Cardiac septum (tissue), 1 donor: ENCODE data around the gene SH3BP4. TPM values are rescaled to one million over a fixed set of nuclear protein-coding genes. Genes with fewer than 3 reads are reported as not detected.
A peak's percentile ranks its signal among the peaks of the same experiment; 100 is the strongest.

ENCODE experiments used
- DNase-seq: peaks from one replicate; pipeline ENCODE4 v3.0.0-alpha.2; 2020; ENCODE audit warnings: low spot score
- intact Hi-C: fragments of 100-400 bp; cut with DNase I; formaldehyde crosslinking; loops from one replicate; pipeline ENCODE4 v1.14.0; 2022
- total RNA-seq: library from RNA; stranded (reverse); fragmentation: NEBNext Ultra II Directional; extraction: Animal tissue kit (Norgen Biotek cat#: 25700); gene quantifications from one replicate; pipeline ENCODE4 v1.2.1, GENCODE V29; 2021
- donor health status: DM: no; HTN: no; CAD: no.

The SH3BP4 gene
- total RNA-seq, 1 donor from 2014 or later: 9.1 TPM

- DNase-seq: peak; percentile 35
- intact Hi-C loops: loop anchor here (5.0 kb wide), 1 partner anchor 83 kb away; no protein-coding TSS in a partner anchor
These were observed 12.2 kb downstream of the SH3BP4 start for GRCh38 chr2:234963773-234964615.

DNA sequence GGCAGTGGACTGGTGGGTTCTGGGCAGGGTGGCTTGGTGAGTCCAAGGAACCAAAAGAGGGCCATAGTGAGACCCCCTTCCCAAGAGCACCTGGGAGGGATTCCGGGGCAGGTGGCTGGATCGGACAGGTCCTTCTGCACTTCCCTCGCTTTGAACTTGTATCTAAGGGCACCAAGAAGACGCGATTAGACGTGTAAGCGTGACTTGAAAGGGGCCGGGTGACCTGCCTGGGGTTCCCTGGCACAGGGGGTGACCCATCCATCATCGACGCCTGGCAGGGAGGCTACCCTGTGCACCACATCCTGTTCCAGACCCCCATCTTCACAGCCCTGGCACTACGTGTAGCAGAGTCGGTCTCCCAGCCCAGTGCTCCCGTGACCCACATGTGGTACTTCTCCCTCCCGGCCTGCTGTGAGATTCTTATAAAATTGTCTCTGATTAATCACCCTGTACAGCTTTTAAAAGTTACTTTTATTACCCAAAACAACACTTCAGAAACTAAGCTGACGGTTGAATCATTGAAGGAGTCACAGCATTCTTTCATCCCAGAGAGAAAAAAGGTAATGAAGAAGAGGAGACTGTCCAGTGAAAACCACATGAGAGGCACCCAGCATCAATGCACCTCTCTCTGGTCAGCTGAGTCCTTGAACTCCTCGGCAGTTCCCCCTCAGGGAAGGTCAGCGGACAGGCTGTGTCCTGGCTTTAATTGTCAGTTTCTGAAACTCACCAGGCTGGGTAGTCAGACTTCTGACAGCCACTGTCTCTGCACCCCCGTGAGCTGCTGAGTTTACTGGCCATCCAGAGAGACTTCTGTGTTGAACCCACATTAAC is 13.0 kb downstream of the SH3BP4 start:
- intact Hi-C loops: loop anchor here (5.0 kb wide), 1 partner anchor 82 kb away; no protein-coding TSS in a partner anchor
- DNase-seq: peak; percentile 59

DNA sequence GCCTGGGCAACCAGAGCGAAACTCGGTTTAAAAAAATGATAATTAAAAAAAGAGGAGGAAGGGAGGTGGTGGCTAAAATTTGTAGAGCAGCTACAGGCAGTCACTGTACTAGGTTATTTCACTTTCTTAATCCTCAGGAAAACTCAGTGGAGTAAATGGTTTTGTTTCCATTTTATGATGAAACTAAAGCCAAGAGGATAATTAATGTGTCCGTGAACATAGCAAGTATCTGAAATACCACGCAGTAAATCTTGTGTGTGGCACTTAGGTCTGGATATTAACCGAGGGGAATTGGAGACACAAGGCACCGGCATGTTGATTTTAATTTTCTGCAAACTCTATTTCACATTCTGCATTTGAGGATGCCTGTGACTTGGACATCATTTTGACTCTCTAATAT is 14.5 kb downstream of the SH3BP4 start:
- intact Hi-C loops: no loop called here
- DNase-seq: no peak

DNA sequence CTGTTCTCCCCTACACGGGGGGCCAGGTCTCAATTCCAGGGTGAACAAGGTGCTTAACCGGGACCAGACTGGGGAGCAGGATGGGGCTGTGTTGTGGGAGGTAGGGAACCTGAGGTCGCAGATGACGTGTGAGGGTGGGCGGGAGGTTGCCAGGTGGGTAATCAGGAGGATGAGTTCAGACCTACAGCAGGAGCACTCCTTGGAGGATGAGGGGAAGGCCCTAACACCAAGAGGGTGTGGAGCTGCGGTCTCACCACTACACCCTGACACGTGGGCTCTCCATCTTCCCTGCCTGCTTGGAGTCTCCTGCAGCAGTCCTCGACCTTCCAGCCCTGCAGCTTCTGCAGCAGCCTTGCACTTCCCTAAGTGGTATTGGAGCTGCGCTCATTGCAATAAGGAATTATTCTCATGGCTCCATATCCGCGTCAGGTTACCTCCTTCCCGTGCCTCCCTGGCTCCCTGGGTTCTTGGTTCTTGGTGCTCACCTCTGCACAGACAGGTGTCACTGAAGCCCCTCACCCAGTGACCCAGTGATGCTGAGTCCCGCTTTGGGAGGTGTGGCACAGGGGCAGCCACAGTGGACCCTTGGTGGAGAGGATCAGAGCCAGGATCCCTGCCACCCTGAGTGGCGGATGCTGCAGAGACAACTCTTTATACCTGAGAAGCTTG is 15.5 kb downstream of the SH3BP4 start:
- intact Hi-C loops: no loop called here
- no peak for DNase-seq

- intact Hi-C loops: no loop called here
- DNase-seq: no peak
These were observed 16.0 kb downstream of the SH3BP4 start for GRCh38 chr2:234967870-234968208.

GRCh38 chr2:234968631-234969305 is 17.0 kb downstream of the SH3BP4 start:
- no peak for DNase-seq
- intact Hi-C loops: no loop called here

DNA sequence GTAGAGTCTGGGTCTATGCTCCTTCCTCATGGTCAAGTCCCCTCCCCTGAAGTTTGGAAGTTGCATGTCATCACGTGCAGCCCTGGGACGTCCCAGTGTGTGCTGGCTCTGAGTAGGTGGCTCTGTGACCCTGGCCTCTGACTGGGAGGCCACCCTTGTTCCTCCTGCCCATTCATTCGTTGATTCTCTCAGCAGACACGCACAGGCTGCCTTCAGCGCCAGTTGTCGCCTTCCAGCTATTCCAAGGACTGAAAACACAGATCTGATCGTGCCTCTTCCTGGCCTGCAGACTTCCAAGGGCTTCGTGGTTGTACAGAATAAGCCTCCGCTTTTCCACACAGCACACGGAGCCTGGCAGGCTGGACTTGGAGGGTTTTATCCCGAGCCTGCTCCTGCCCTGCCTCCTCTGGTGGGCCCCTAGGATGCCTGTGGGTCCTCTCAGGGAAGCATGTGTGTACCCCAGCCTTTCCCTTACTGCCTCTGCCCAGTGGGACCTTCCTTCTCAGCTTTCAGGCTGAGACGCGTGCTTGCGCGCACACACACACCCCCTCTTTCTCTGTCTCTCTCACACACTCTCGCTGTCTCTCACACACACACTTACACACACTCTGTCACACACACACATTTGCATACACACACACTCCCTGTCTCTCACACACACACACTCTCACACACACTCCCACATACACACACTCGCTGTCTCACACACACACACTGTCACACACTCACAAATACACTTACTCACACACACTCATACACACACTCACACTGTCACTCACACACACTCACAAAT is 17.7 kb downstream of the SH3BP4 start:
- intact Hi-C loops: no loop called here
- DNase-seq: no peak

DNA sequence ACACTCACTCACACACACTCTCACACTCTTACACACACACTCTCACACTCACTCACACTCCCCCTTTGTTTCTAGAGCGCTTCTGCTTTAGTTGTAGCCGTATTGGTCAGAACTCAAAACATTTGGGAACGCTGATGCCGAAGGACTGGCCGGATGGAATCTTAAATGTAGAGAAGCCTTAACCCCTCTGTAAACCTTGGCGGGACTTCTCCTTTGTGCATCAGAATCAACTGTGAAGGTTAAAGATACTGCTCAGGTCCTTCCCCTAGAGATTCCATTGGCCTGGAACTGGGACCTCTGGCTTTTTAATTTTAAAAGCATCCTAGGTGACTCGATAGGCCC is 18.3 kb downstream of the SH3BP4 start:
- intact Hi-C loops: no loop called here
- no peak for DNase-seq

DNA sequence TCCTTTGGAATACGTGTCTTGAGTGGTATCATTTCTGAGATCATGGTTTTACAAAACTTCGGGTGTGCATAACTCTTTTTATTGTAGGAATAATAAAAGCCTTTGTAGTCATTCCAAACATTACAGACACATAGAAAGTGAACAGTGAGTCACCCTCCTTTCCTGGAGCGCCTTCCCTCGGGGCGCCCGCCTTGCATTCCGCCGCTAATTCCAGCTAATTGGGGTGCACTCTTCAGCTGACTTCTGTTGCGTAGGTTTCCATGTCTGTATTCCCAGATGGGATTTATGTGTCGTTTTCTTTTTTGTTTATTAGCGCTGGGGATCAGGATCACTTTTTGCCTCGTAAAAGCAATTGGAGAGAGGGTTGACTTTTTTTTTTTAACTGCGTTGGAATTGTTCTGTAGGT is 18.7 kb downstream of the SH3BP4 start:
- no peak for DNase-seq
- intact Hi-C loops: no loop called here

GRCh38 chr2:234971496-234971895 is 19.7 kb downstream of the SH3BP4 start:
- intact Hi-C loops: no loop called here

DNA sequence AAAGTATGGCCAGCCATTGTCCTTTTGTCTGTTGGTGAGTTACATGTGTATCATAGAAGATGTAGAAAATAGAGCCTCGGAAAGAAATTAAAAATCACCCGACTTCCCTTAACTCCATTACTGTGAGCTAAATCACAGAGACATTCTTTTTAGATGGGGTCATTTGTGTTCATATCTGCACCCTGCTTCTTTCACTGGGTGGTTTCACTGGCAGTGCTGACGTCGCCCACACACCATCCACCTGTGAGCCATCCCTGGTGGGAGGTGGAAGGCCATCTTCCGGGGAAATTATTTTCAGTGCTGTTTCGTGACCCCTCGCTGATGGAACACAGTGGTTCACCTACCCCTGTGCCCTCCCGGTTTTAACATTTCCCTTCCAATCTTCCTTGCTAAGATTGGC is 21.2 kb downstream of the SH3BP4 start:
- DNase-seq: no peak
- intact Hi-C loops: no loop called here

More at GRCh38 chr2:234971496-234971895, 19.7 kb downstream of the SH3BP4 start:
- no peak for DNase-seq

- intact Hi-C loops: no loop called here
These were observed 22.9 kb downstream of the SH3BP4 start for GRCh38 chr2:234974501-234975385.

DNA sequence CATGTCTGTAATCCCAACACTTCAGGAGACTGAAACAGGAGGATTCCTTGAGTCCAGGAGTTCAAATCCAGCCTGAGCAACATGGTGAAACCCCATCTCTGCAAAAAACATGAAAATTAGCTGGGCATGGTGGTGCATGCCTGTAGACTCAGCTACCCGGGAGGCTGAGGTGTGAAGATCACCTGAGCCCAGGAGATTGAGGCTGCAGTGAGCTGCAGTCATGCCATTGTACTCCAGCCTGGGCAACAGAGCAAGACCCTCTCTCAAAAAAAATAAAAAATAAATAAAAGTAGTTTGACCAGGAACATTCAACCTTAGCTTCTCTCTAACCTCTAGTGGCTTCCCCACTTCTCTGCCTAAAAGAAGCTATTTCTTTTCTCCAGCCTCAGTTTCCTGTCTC is 23.8 kb downstream of the SH3BP4 start:
- no peak for DNase-seq
- intact Hi-C loops: no loop called here

More at GRCh38 chr2:234974501-234975385, 22.9 kb downstream of the SH3BP4 start:
- DNase-seq: no peak

GRCh38 chr2:234976479-234977227 is 24.8 kb downstream of the SH3BP4 start:
- intact Hi-C loops: no loop called here
- no peak for DNase-seq

GRCh38 chr2:234977228-234977679 is 25.4 kb downstream of the SH3BP4 start:
- intact Hi-C loops: no loop called here
- no peak for DNase-seq

DNA sequence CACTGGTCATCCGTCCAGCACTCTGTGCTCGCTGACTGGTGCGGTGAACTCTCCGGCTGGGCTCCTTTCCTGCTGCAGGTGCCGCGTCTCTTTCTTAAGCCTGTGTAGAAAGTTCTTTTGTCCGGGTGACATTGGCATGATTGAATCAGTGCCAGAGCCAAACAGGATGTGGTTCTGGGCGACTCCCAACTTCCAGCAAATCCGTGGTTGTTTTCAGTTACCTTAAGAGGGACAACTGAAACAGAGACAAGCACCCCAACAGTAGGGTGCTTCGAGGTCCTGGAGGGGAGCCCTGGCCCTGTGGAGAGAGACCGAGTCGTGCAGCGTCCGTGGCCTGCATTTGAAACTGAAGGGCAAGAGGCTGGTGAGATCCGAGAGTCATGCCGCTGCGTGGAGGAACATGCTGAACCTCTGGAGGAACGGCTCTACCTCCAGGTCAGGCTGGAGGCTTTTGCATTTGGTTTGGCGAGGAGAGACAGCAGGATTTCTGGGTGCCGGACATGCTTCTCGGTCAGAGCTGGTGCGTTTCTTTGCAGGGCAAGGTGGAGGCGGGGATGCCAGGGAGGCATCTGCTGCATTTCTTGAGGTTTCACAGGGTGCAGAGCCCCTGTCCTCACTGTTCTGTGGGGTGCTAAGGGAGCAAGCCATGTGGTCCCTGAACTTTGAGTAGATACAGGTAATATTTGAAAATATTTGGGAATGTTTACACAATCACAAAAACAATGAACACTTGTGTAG is 26.8 kb downstream of the SH3BP4 start:
- no peak for DNase-seq
- intact Hi-C loops: no loop called here
